SK-MEL-5 (cell line): Measurements from ENCODE around the gene SOX2. TPM values are rescaled to one million over a fixed set of nuclear protein-coding genes. Genes with fewer than 3 reads are reported as not detected.

ENCODE experiments used
- DNase-seq: peaks from one replicate; pipeline ENCODE4 v3.0.0-alpha.2; 2016; ENCODE audit warnings: low read depth, low spot score
- in situ Hi-C: cut with HindIII; loops from 2 replicates; pipeline ENCODE4 v1.10.0; 2016; ENCODE audit warnings: low sequenced_read_pairs, high pct_unique_total_duplicates, low pct_unique_long_range_greater_than_20kb
- total RNA-seq: library from RNA; depleted of rRNA; stranded (reverse); fragments of >200 nt; shearing (Covaris generic); gene quantifications from 2 replicates; pipeline ENCODE4 v1.2.3, GENCODE V29; 2014

SOX2 gene
- total RNA-seq, 1 experiment from 2014 or later, result 1.2 TPM

GRCh38 chr3:181717549-181718171, 5.9 kb downstream of the SOX2 start:
- in situ Hi-C loops, result no loop called here
- DNase-seq, result no peak

GRCh38 chr3:181718369-181718768, 6.6 kb downstream of the SOX2 start:
- in situ Hi-C loops, result no loop called here
- DNase-seq, result no peak

- DNase-seq, result no peak
- in situ Hi-C loops, result no loop called here
Measured at GRCh38 chr3:181718987-181719911, 7.5 kb downstream of the SOX2 start.

GRCh38 chr3:181719991-181720680, 8.4 kb downstream of the SOX2 start:
- in situ Hi-C loops, result no loop called here
- DNase-seq, result no peak

- in situ Hi-C loops, result no loop called here
- DNase-seq, result no peak
Measured at GRCh38 chr3:181721046-181721875, 9.5 kb downstream of the SOX2 start.

- DNase-seq, result no peak
- in situ Hi-C loops, result no loop called here
Measured at GRCh38 chr3:181722156-181722555, 10.4 kb downstream of the SOX2 start.

GRCh38 chr3:181722766-181723425, 11.2 kb downstream of the SOX2 start:
- in situ Hi-C loops, result no loop called here

GRCh38 chr3:181723625-181724191, 12.0 kb downstream of the SOX2 start:
- in situ Hi-C loops, result no loop called here
- no peak for DNase-seq

More at GRCh38 chr3:181722766-181723425, 11.2 kb downstream of the SOX2 start:
- no peak for DNase-seq

GRCh38 chr3:181724192-181724965, 12.7 kb downstream of the SOX2 start:
- in situ Hi-C loops, result no loop called here
- no peak for DNase-seq

GRCh38 chr3:181725131-181725731, 13.5 kb downstream of the SOX2 start:
- in situ Hi-C loops, result no loop called here

GRCh38 chr3:181725830-181726229, 14.1 kb downstream of the SOX2 start:
- DNase-seq, result no peak
- in situ Hi-C loops, result no loop called here

More at GRCh38 chr3:181725131-181725731, 13.5 kb downstream of the SOX2 start:
- DNase-seq, result no peak

- in situ Hi-C loops, result no loop called here
- DNase-seq, result no peak
Measured at GRCh38 chr3:181726351-181727330, 14.9 kb downstream of the SOX2 start.

- DNase-seq, result no peak
- in situ Hi-C loops, result no loop called here
Measured at GRCh38 chr3:181727341-181728032, 15.8 kb downstream of the SOX2 start.
